Parathyroid adenoma (tissue), 2 donors: ENCODE measurements around the gene PRRX2.
"Not testable (repeated sequence)": the region's sequence is repeated elsewhere in the genome, so short reads cannot be mapped to it uniquely, and the experiment has no call there.

Experiments used
- H2AFZ ChIP-seq: fragments of 300-600 bp; sonication (generic); one replicate; pipeline ENCODE4 v1.7.0; 2017; ENCODE audit warnings: antibody characterized with exemption, mild to moderate bottlenecking
- H3K27ac ChIP-seq: fragments of 300-600 bp; sonication (generic); one replicate; pipeline ENCODE4 v1.7.0; 2017
- H3K27me3 ChIP-seq: fragments of 300-600 bp; sonication (generic); one replicate; pipeline ENCODE4 v1.7.0; 2017; ENCODE audit warnings: low read length; ENCODE audit not compliant: control insufficient read depth, insufficient read depth
- H3K36me3 ChIP-seq: fragments of 300-600 bp; sonication (generic); one replicate; pipeline ENCODE4 v1.7.0; 2017; ENCODE audit warnings: low read length; ENCODE audit not compliant: control insufficient read depth, insufficient read depth
- H3K4me1 ChIP-seq: fragments of 300-600 bp; sonication (generic); one replicate; pipeline ENCODE4 v1.7.0; 2017; ENCODE audit warnings: control low read depth
- H3K4me2 ChIP-seq: fragments of 300-600 bp; sonication (generic); one replicate; pipeline ENCODE4 v1.7.0; 2017; ENCODE audit warnings: low read length
- H3K4me3 ChIP-seq: fragments of 300-600 bp; sonication (generic); one replicate; pipeline ENCODE4 v1.7.0; 2017; ENCODE audit warnings: low read depth, low read length
- H3K79me2 ChIP-seq: fragments of 300-600 bp; sonication (generic); one replicate; pipeline ENCODE4 v1.7.0; 2017; ENCODE audit warnings: control low read depth
- H3K9ac ChIP-seq: fragments of 300-600 bp; sonication (generic); one replicate; pipeline ENCODE4 v1.7.0; 2017; ENCODE audit warnings: mild to moderate bottlenecking
- H3K9me3 ChIP-seq: fragments of 300-600 bp; sonication (generic); one replicate; pipeline ENCODE4 v1.7.0; 2017; ENCODE audit warnings: low read length; ENCODE audit not compliant: control insufficient read depth
- CTCF ChIP-seq: fragments of 300-600 bp; sonication (generic); IDR thresholded peaks from one replicate; pipeline ENCODE4 v1.7.0; 2017; ENCODE audit warnings: antibody characterized with exemption, mild to moderate bottlenecking
- donor health status: primary hyperparathyroidism.

PRRX2 gene

GRCh38 chr9:129740666-129741464 lies 75.4 kb downstream of the PRRX2 start:
- Histone ChIP-seq H3K79me2 (no peaks in the 10 kb centered on the region), H3K27me3 (no peaks in the 10 kb centered on the region), H3K4me2 (no peak overlapping the region), H3K9ac (no peak overlapping the region), H2AFZ (no peak overlapping the region), H3K9me3 (no peaks in the 10 kb centered on the region), H3K4me1 (no peaks in the 10 kb centered on the region), H3K27ac (no peak overlapping the region), H3K36me3 (no peaks in the 10 kb centered on the region), H3K4me3 (no peak overlapping the region)
- no peak for TF ChIP-seq CTCF

GRCh38 chr9:129745200-129745599 lies 79.8 kb downstream of the PRRX2 start:
- Histone ChIP-seq H3K27ac (no peak overlapping the region), H3K4me2 (no peak overlapping the region), H3K9me3 (no peaks in the 10 kb centered on the region), H3K4me3 (no peak overlapping the region), H3K27me3 (no peaks in the 10 kb centered on the region), H3K36me3 (no peaks in the 10 kb centered on the region), H3K4me1 (no peaks in the 10 kb centered on the region), H3K9ac (no peak overlapping the region), H2AFZ (no peak overlapping the region), H3K79me2 (no peaks in the 10 kb centered on the region)
- no peak for TF ChIP-seq CTCF

- H3K9ac ChIP-seq, result no peak overlapping the region
- H2AFZ ChIP-seq, result no peak overlapping the region
- no peaks in the 10 kb centered on the region for H3K9me3 ChIP-seq
- H3K4me2 ChIP-seq, result no peak overlapping the region
- no peaks in the 10 kb centered on the region for H3K36me3 ChIP-seq
- no peaks in the 10 kb centered on the region for H3K27me3 ChIP-seq
- no peak overlapping the region for H3K27ac ChIP-seq
- H3K4me3 ChIP-seq, result no peak overlapping the region
- no peaks in the 10 kb centered on the region for H3K79me2 ChIP-seq
- no peaks in the 10 kb centered on the region for H3K4me1 ChIP-seq
- no peak for TF ChIP-seq CTCF
Observed at GRCh38 chr9:129746092-129746777, 80.8 kb downstream of the PRRX2 start.

- Histone ChIP-seq H3K9me3 (no peaks in the 10 kb centered on the region), H3K27me3 (no peaks in the 10 kb centered on the region), H3K9ac (no peak overlapping the region), H3K4me3 (no peak overlapping the region), H3K36me3 (no peaks in the 10 kb centered on the region), H3K27ac (no peak overlapping the region), H3K4me1 (peaks cover 5% of the 10 kb centered on the region), H3K4me2 (no peak overlapping the region), H2AFZ (no peak overlapping the region), H3K79me2 (no peaks in the 10 kb centered on the region)
- TF ChIP-seq CTCF, result no peak
Observed at GRCh38 chr9:129748249-129748648, 82.8 kb downstream of the PRRX2 start.

GRCh38 chr9:129749052-129749451 lies 83.6 kb downstream of the PRRX2 start:
- H3K4me2 ChIP-seq, H3K79me2 ChIP-seq, H3K9me3 ChIP-seq, H3K36me3 ChIP-seq, H3K27ac ChIP-seq, H3K27me3 ChIP-seq, H2AFZ ChIP-seq, H3K4me3 ChIP-seq, H3K4me1 ChIP-seq, H3K9ac ChIP-seq: not testable (repeated sequence)
